ENCODE data around the gene WDR77.

WDR77 gene

DNA sequence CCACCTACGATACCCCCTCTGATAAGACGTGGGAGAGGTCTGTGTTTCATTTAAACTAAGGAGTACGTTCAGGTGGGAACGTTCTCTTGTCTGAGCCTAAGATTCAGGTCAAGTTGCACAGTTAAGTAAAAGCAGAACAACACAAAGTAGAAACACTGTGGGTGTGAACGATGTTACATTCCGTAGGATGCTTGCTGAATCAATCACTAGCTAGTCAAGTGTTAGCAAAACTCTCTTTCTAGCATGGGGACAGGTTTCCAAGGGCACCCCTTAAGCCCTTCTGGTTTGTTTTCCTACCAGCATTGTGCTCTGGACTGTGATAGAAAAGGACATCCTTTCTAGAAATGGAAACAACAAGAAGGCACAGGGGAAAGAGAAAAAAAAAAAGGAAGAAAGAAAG, 38.1 kb upstream of the WDR77 start:
- no peaks in the 10 kb centered on the region for H3K79me2 ChIP-seq (ENCODE audit: insufficient read depth, low read length)
- no peaks in the 10 kb centered on the region for H4K20me1 ChIP-seq (ENCODE audit: low read depth, low read length)
- H3K27me3 ChIP-seq (ENCODE audit: low read length): no peaks in the 10 kb centered on the region
- H2AFZ ChIP-seq (ENCODE audit: low read depth, low read length, severe bottlenecking): no peak overlapping the region
- no peak overlapping the region for H3K27ac ChIP-seq (ENCODE audit: low read depth, low read length)
- no peaks in the 10 kb centered on the region for H3K9me2 ChIP-seq (replicated peaks; ENCODE audit: insufficient read depth, low read length)
- H3K9ac ChIP-seq (ENCODE audit: low read length): no peak overlapping the region
- H3K9me3 ChIP-seq (ENCODE audit: insufficient read depth, low read length): no peaks in the 10 kb centered on the region
- no peaks in the 10 kb centered on the region for H3K36me3 ChIP-seq (ENCODE audit: low read length)
- H3K4me3 ChIP-seq (ENCODE audit: insufficient read depth, low read length, poor library complexity, severe bottlenecking): no peak overlapping the region
- no peaks in the 10 kb centered on the region for H3F3A ChIP-seq (ENCODE audit: insufficient read depth)
- TF ChIP-seq, protein P1, sequence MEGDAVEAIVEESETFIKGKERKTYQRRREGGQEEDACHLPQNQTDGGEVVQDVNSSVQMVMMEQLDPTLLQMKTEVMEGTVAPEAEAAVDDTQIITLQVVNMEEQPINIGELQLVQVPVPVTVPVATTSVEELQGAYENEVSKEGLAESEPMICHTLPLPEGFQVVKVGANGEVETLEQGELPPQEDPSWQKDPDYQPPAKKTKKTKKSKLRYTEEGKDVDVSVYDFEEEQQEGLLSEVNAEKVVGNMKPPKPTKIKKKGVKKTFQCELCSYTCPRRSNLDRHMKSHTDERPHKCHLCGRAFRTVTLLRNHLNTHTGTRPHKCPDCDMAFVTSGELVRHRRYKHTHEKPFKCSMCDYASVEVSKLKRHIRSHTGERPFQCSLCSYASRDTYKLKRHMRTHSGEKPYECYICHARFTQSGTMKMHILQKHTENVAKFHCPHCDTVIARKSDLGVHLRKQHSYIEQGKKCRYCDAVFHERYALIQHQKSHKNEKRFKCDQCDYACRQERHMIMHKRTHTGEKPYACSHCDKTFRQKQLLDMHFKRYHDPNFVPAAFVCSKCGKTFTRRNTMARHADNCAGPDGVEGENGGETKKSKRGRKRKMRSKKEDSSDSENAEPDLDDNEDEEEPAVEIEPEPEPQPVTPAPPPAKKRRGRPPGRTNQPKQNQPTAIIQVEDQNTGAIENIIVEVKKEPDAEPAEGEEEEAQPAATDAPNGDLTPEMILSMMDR (IDR thresholded peaks at IDR 0.05; ENCODE audit: insufficient read depth, low read length, poor library complexity, severe bottlenecking): no peak
- TF ChIP-seq EZH2phosphoT487 (conservative IDR thresholded peaks at IDR 0.05; ENCODE audit: low read length): no peak
- no peak overlapping the region for H3K4me2 ChIP-seq (ENCODE audit: low read depth, low read length, poor library complexity, severe bottlenecking)

DNA sequence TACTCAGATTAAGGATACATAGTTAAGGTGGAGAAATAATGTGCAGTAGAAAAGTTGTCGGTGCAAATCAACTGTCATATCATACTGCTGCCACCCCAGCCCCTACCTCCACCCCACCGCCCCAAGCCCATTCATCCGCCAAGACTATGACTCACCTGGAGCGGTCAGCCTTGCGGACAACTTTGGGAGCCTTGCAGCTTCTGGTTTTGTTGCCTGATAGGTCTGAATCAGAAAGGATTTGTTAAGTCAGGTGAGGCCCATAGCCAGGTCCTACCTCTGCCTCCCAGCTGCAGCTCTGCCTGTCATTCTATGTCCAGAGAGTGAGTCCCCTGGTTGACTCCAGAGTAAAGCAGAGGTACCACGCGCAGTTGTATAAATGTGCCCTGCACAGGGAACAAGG, 37.4 kb upstream of the WDR77 start:
- Histone ChIP-seq H3K79me2 (ENCODE audit: insufficient read depth, low read length) (no peaks in the 10 kb centered on the region), H3K9ac (ENCODE audit: low read length) (no peak overlapping the region), H3K9me3 (ENCODE audit: insufficient read depth, low read length) (no peaks in the 10 kb centered on the region), H3K4me2 (ENCODE audit: low read depth, low read length, poor library complexity, severe bottlenecking) (no peak overlapping the region), H2AFZ (ENCODE audit: low read depth, low read length, severe bottlenecking) (no peak overlapping the region), H3F3A (ENCODE audit: insufficient read depth) (no peaks in the 10 kb centered on the region), H3K36me3 (ENCODE audit: low read length) (no peaks in the 10 kb centered on the region), H3K27me3 (ENCODE audit: low read length) (no peaks in the 10 kb centered on the region), H3K4me3 (ENCODE audit: insufficient read depth, low read length, poor library complexity, severe bottlenecking) (no peak overlapping the region), H3K27ac (ENCODE audit: low read depth, low read length) (no peak overlapping the region), H4K20me1 (ENCODE audit: low read depth, low read length) (no peaks in the 10 kb centered on the region), H3K9me2 (replicated peaks; ENCODE audit: insufficient read depth, low read length) (no peaks in the 10 kb centered on the region)
- TF ChIP-seq, protein P1 (IDR thresholded peaks at IDR 0.05; ENCODE audit: insufficient read depth, low read length, poor library complexity, severe bottlenecking): no peak
- TF ChIP-seq EZH2phosphoT487 (conservative IDR thresholded peaks at IDR 0.05; ENCODE audit: low read length): no peak

DNA sequence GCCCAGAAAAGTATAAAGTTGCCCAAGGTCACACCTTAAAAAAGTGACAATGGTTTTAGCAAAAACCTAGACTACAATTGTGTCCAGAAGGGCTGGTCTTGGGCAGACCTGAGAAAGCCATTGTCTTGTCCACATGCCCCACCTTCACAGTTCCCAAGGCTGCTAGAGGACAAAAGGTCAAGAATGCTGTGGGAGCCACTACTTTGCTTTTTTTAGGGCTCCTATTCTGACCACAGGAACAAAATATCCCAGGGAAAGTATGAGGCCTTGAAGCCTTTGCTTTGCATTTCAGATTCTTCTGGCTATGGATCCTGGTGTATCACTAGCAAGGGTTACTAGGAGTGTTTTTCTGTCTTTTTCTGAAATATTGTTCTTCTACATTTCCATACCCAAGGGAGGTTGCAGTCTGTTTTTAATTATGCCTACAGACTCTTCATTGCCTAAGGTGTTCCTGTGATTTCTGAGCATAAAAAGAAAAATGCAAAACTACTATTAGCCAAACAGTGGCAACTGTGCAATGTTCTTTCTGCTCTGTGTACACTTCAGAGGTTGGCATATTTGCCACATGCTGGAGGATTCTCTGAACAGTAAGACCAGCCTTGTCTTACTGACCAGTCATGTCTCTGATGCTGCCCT, 35.5 kb upstream of the WDR77 start:
- TF ChIP-seq, protein P1 (IDR thresholded peaks at IDR 0.05; ENCODE audit: insufficient read depth, low read length, poor library complexity, severe bottlenecking): no peak
- TF ChIP-seq EZH2phosphoT487 (conservative IDR thresholded peaks at IDR 0.05; ENCODE audit: low read length): no peak

More for the DNA sequence above, 35.5 kb upstream of the WDR77 start:
- H3K4me3 ChIP-seq (ENCODE audit: insufficient read depth, low read length, poor library complexity, severe bottlenecking): no peak overlapping the region
- H2AFZ ChIP-seq (ENCODE audit: low read depth, low read length, severe bottlenecking): no peak overlapping the region
- no peaks in the 10 kb centered on the region for H3K9me3 ChIP-seq (ENCODE audit: insufficient read depth, low read length)
- no peaks in the 10 kb centered on the region for H3K36me3 ChIP-seq (ENCODE audit: low read length)
- no peaks in the 10 kb centered on the region for H3K79me2 ChIP-seq (ENCODE audit: insufficient read depth, low read length)
- H3K9me2 ChIP-seq (replicated peaks; ENCODE audit: insufficient read depth, low read length): no peaks in the 10 kb centered on the region
- H3K9ac ChIP-seq (ENCODE audit: low read length): no peak overlapping the region
- H4K20me1 ChIP-seq (ENCODE audit: low read depth, low read length): no peaks in the 10 kb centered on the region
- no peak overlapping the region for H3K27ac ChIP-seq (ENCODE audit: low read depth, low read length)
- no peaks in the 10 kb centered on the region for H3K27me3 ChIP-seq (ENCODE audit: low read length)
- H3K4me2 ChIP-seq (ENCODE audit: low read depth, low read length, poor library complexity, severe bottlenecking): no peak overlapping the region
- no peaks in the 10 kb centered on the region for H3F3A ChIP-seq (ENCODE audit: insufficient read depth)
